Type B pancreatic cell (in vitro differentiated cells): ENCODE data around the gene CAP2. TPM values are rescaled to one million over a fixed set of nuclear protein-coding genes. Genes with fewer than 3 reads are reported as not detected.

Source experiments
- DNase-seq: peaks from one replicate; pipeline ENCODE4 v3.0.0; 2021; ENCODE audit warnings: mixed read lengths; ENCODE audit not compliant: unreplicated experiment; ENCODE audit errors: extremely low spot score
- H3K27ac Mint-ChIP-seq: 2 replicates; pipeline ENCODE4 v1.8.0; 2021; ENCODE audit warnings: mild to moderate bottlenecking, mixed read lengths
- H3K27me3 Mint-ChIP-seq: 2 replicates; pipeline ENCODE4 v1.8.0; 2021; ENCODE audit warnings: mixed read lengths
- H3K36me3 Mint-ChIP-seq: 2 replicates; pipeline ENCODE4 v1.8.0; 2021; ENCODE audit warnings: mixed read lengths
- H3K4me1 Mint-ChIP-seq: one replicate; pipeline ENCODE4 v1.8.0; 2021; ENCODE audit warnings: mixed read lengths; ENCODE audit not compliant: unreplicated experiment
- H3K4me3 Mint-ChIP-seq: 2 replicates; pipeline ENCODE4 v1.8.0; 2021; ENCODE audit warnings: mild to moderate bottlenecking, mixed read lengths
- H3K9me3 Mint-ChIP-seq: 2 replicates; pipeline ENCODE4 v1.8.0; 2021; ENCODE audit warnings: mixed read lengths
- total RNA-seq: library from RNA; stranded (reverse); gene quantifications from 2 replicates; pipeline ENCODE4 v1.2.1, GENCODE V29; 2021; ENCODE audit warnings: low replicate concordance
- TF ChIP-seq, protein P1 (sequence below): fragments of 200-600 bp; sonication (generic); conservative IDR thresholded peaks from 2 replicates; pipeline ENCODE4 v1.5.0; 2021; ENCODE audit warnings: antibody characterized with exemption, mild to moderate bottlenecking

CAP2 gene
- total RNA-seq, 1 donor from 2014 or later: 9.3 TPM

DNA sequence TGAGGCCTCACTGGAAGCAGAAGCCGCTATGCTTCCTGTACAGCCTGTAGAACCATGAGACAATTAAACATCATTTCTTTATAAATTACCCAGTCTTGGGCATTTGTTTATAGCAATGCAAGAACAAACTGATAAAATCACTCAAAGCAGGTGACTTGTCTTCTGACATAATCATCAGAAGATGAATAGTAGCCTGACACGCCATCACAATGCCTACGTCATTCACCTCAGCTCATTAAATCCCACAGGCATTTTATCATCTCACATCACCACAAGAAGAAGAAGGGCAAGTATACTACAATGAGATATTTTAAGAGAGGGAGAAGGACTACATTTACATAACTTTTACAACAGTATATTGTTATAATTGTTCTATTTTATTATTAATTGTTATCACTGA, 3.1 kb upstream of the CAP2 start:
- H3K27me3 Mint-ChIP-seq: no peaks in the 10 kb centered on the region
- TF ChIP-seq, protein P1, sequence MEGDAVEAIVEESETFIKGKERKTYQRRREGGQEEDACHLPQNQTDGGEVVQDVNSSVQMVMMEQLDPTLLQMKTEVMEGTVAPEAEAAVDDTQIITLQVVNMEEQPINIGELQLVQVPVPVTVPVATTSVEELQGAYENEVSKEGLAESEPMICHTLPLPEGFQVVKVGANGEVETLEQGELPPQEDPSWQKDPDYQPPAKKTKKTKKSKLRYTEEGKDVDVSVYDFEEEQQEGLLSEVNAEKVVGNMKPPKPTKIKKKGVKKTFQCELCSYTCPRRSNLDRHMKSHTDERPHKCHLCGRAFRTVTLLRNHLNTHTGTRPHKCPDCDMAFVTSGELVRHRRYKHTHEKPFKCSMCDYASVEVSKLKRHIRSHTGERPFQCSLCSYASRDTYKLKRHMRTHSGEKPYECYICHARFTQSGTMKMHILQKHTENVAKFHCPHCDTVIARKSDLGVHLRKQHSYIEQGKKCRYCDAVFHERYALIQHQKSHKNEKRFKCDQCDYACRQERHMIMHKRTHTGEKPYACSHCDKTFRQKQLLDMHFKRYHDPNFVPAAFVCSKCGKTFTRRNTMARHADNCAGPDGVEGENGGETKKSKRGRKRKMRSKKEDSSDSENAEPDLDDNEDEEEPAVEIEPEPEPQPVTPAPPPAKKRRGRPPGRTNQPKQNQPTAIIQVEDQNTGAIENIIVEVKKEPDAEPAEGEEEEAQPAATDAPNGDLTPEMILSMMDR: no peak
- peaks cover 22% of the 10 kb centered on the region for H3K4me1 Mint-ChIP-seq
- DNase-seq: no peak
- peak overlapping the region; percentile 94 for H3K27ac Mint-ChIP-seq
- H3K36me3 Mint-ChIP-seq: peaks cover 12% of the 10 kb centered on the region
- H3K9me3 Mint-ChIP-seq: peaks cover 5% of the 10 kb centered on the region
- peak overlapping the region; percentile 69 for H3K4me3 Mint-ChIP-seq

DNA sequence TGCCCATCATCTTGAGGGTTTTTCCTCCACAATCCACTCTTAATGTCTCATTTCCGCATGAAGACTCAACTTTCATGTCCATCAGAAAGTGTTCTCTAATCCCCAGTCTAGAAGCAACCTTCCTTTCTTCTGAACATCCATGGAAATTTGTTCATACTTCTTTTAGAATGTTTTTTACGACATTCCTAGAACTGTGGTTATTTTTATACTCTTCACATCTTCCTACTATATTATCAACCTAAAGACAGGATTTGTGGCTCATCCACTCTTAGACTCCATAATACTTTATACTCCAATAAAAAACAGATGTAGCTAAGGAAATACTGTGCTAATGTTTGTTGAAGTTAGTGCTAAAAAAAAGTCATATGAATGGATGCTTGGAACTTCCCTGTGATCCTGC, 1.4 kb upstream of the CAP2 start:
- Mint-ChIP-seq H3K4me3 (no peak overlapping the region), H3K27me3 (no peaks in the 10 kb centered on the region), H3K4me1 (peaks cover 18% of the 10 kb centered on the region), H3K9me3 (peaks cover 5% of the 10 kb centered on the region), H3K27ac (no peak overlapping the region), H3K36me3 (peaks cover 15% of the 10 kb centered on the region)
- DNase-seq: no peak
- TF ChIP-seq, protein P1: no peak

DNA sequence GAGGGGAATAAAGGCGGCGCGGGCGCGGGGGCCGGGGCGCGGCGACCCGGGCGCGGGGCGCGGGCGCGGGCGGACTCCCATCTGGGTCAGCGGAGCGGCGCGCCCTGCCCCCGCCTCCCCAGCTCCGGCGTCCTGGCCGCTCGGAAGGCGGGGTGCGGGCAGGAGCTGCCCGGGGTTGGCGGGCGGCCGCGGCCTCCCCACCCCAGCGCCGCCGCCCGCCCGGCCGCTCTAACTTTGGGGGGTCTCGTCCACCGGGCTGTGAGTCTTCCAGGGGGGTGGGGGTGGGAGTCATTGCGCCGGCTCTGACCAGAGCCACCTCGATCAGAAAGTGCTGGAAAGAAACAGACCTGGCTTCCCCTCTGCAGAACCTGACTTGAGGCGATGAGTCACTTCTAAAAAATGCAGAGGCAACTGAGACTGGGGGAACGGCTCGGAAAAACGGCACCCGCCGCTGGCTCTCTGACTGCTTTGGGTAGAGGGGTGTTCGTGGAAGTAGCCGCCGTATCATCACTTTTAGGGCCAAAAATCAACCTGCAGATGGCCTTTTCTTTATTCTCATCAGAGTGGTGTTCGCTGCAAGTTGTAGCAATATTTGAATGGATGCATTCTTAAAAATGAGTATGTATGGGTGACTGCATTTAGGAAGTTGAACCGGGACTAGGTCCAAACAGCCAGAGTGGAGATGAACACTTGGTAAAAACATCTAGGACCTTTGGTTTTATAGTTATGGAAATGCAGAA, 667 bp downstream of the CAP2 start:
- Mint-ChIP-seq H3K27ac (peak overlapping the region; percentile 96), H3K4me3 (peak overlapping the region; percentile 98), H3K4me1 (peaks cover 18% of the 10 kb centered on the region), H3K9me3 (peaks cover 5% of the 10 kb centered on the region), H3K36me3 (peaks cover 15% of the 10 kb centered on the region), H3K27me3 (no peaks in the 10 kb centered on the region)
- TF ChIP-seq, protein P1: no peak
- peak; percentile 70 for DNase-seq

DNA sequence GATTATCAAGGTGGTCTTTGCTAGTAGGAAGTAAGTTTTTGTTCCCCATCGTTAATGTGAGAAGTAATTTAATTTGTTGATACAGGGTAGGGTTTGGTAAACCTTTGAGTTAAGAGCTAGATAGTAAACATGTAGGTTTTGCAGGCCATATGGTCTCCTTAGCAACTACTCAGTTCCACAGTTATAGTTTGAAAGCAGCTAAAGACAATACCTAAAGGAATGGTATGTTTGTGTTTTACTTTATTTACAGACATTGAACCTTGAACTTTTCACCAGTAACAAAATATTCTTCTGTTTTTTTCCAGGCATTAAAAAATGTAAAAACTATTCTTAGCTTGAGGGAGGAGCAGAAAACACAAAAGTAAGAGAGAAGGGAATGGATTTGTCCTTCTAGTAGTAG, 1.7 kb downstream of the CAP2 start:
- Mint-ChIP-seq H3K4me1 (peaks cover 18% of the 10 kb centered on the region), H3K27ac (peak overlapping the region; percentile 96), H3K4me3 (peak overlapping the region; percentile 98), H3K36me3 (peaks cover 16% of the 10 kb centered on the region), H3K9me3 (peaks cover 4% of the 10 kb centered on the region), H3K27me3 (no peaks in the 10 kb centered on the region)
- DNase-seq: no peak
- TF ChIP-seq, protein P1: no peak

DNA sequence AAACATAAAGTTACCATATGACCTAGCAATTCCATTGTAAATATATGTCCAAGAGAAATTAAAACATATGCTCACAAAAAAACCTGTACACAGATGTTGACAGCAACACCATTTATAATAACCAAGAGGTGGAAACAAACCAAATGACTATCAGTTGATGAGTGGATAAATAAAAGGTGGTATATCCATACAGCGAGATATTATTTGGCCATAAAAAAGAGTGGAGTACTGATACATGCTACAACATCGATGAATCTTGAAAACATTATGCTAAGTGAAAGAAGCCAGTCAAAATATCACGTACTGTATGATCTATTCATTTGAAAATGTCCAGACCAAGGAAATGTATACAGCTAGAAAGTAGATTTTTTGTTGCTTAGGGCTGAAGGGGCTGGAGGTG, 2.9 kb downstream of the CAP2 start:
- DNase-seq: no peak
- H3K9me3 Mint-ChIP-seq: peaks cover 4% of the 10 kb centered on the region
- H3K4me3 Mint-ChIP-seq: no peak overlapping the region
- no peak overlapping the region for H3K27ac Mint-ChIP-seq
- TF ChIP-seq, protein P1: no peak
- H3K27me3 Mint-ChIP-seq: no peaks in the 10 kb centered on the region
- H3K36me3 Mint-ChIP-seq: peaks cover 16% of the 10 kb centered on the region
- H3K4me1 Mint-ChIP-seq: peaks cover 18% of the 10 kb centered on the region
